A549 treated with AZD9567 at 1 μM for 4 hours (cell line): ENCODE measurements around the gene RNU5B-1. TPM values are rescaled to one million over a fixed set of nuclear protein-coding genes. Genes with fewer than 3 reads are reported as not detected.

Experiments used
- total RNA-seq: library from RNA; stranded (reverse); fragments of 200-300 nt; extraction: Qiagen RNA extraction; gene quantifications from 5 replicates; pipeline ENCODE4 v1.2.3, GENCODE V29; 2022; ENCODE audit not compliant: insufficient read depth

Gene RNU5B-1
- not detected in 5 replicates for total RNA-seq

DNA sequence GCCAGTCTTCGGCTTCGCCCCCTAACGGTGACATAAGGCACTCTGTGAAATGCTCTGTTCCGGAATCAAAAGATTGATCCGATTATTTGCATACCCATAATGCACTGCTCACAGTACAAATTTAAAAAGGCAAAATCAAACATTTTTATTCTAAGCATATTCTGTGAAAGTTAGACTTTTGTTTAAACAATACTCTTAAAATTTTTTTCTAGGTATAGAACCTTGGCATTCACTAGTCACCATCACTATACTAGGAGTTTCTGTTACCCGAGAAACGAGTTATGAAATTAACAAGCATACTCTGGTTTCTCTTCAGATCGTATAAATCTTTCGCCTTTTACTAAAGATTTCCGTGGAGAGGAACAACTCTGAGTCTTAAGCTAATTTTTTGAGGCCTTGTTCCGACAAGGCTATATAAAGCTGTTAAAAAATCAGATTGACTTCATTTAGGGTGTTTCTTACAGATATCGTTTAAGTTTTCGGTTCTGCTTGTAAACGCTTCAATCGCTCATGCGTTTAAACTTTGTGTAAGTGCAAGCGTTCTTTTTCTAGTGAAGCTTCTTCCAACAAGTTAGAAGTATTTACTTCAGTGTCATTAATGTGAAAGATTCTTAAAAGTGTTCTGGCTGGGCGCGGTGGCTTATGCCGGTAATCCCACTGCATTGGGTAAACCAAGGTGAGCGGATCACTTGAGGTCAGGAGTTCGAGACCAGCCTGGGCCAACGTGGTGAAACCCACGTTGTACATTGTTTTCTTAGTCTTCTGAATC is at the start of gene RNU5B-1:
TSS of gene RNU5B-1 (plus strand) at position 297 of the 769 bp plus-strand sequence.

DNA sequence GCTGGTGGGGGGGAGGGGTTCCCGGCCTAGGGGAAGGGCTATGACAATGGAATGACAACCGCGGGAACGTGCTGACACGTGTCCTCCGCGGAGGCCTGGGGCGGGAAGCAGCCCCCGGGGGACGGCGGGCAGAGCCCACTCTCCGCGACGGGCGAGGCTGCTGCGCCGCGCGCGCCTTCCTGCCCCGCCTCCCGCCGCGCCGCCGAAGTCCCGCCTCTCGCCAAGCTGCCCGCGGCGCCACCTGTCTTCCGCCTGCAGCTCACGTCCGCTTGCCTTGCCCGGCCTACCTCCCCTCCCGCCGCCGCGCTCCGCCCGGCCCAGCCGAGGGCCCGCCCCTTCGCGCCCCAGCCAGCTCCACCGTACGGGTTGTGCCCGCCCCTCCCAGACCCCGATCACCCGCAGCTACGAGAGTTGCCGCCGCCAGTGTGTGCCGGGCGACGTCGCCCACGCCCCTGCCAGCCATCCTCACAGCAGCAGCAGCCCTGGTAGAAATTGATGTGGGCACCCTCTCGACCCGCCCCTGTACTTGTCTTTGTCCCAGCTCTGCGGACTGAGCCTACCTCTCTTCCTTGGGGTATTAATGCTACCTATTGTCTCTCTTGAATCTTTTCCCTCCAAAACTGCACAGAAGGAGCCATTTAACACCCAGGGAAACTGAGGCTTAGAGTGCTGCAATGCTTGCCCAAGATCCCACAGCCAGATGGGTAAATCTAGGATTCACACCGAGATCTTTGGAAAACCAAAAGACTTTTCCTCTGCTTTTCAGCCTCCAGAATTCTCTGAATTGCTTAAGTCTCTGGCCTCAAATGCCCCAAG is 17.6 kb upstream of the RNU5B-1 start, which contains the start of gene PARP16:
TSS of gene PARP16 (minus strand) at position 180 of the 816 bp plus-strand sequence. CDS start 457 bp downstream, outside the sequence.

Other genes starting within 250 kb of the RNU5B-1 start
- 0.05 to 0.19 TPM (median 0.09 TPM) in 4 of 5 replicates, not detected in the other for gene RASL12, start 236.7 kb upstream of the RNU5B-1 start, total RNA-seq
- 0.06 TPM in 1 of 5 replicates, not detected in the others for gene KBTBD13, start 227.9 kb upstream of the RNU5B-1 start, total RNA-seq
- 0.85 to 1.6 TPM (median 1.00 TPM) in 4 of 5 replicates, not detected in the other for gene UBAP1L, start 189.5 kb upstream of the RNU5B-1 start, total RNA-seq
- 22.3 to 30.0 TPM (median 27.6 TPM) in 5 replicates for gene PDCD7, start 170.9 kb upstream of the RNU5B-1 start, total RNA-seq
- 39.4 to 46.5 TPM (median 43.5 TPM) in 5 replicates for gene CLPX, start 119.3 kb upstream of the RNU5B-1 start, total RNA-seq
- gene CILP, start 93.2 kb upstream of the RNU5B-1 start, total RNA-seq = 0.14 to 0.33 TPM (median 0.14 TPM) in 5 replicates
- 4.2 to 10.9 TPM (median 9.9 TPM) in 5 replicates for gene PARP16, start 17.8 kb upstream of the RNU5B-1 start, total RNA-seq
- gene RNU5A-1, start 8.6 kb upstream of the RNU5B-1 start, total RNA-seq = not detected in 5 replicates
- 0.08 to 0.33 TPM (median 0.12 TPM) in 4 of 5 replicates, not detected in the other for gene IGDCC3, start 73.3 kb downstream of the RNU5B-1 start, total RNA-seq
- 1.5 to 3.0 TPM (median 2.0 TPM) in 5 replicates for gene IGDCC4, start 118.3 kb downstream of the RNU5B-1 start, total RNA-seq
- gene DPP8, start 213.0 kb downstream of the RNU5B-1 start, total RNA-seq = 22.8 to 30.3 TPM (median 26.7 TPM) in 5 replicates
- 127 to 151 TPM (median 139 TPM) in 5 replicates for gene HACD3, start 225.8 kb downstream of the RNU5B-1 start, total RNA-seq